IPS-15b (cell line): Measurements from ENCODE around the gene BAMBI.

Experiments used
- H3K27me3 ChIP-seq: one replicate; pipeline ENCODE4 v1.6.1; 2013; ENCODE audit warnings: low read length; ENCODE audit not compliant: control insufficient read depth, insufficient read depth
- H3K36me3 ChIP-seq: one replicate; pipeline ENCODE4 v1.6.1; 2013; ENCODE audit warnings: low read length; ENCODE audit not compliant: control insufficient read depth, insufficient read depth
- H3K4me1 ChIP-seq: one replicate; pipeline ENCODE4 v1.6.1; 2013; ENCODE audit warnings: mild to moderate bottlenecking, low read length; ENCODE audit not compliant: control insufficient read depth, insufficient read depth
- H3K4me3 ChIP-seq: one replicate; pipeline ENCODE4 v1.5.1; 2013; ENCODE audit warnings: low read depth, low read length
- H3K9ac ChIP-seq: one replicate; pipeline ENCODE4 v1.6.1; 2013; ENCODE audit warnings: low read depth, mild to moderate bottlenecking, low read length
- H3K9me3 ChIP-seq: one replicate; pipeline ENCODE4 v1.6.1; 2013; ENCODE audit warnings: mild to moderate bottlenecking, low read length; ENCODE audit not compliant: control insufficient read depth, insufficient read depth

BAMBI gene

GRCh38 chr10:28713626-28714352, 36.5 kb downstream of the BAMBI start:
- no peaks in the 10 kb centered on the region for H3K27me3 ChIP-seq
- H3K9ac ChIP-seq = no peak overlapping the region
- no peaks in the 10 kb centered on the region for H3K4me1 ChIP-seq
- H3K4me3 ChIP-seq = no peak overlapping the region
- no peaks in the 10 kb centered on the region for H3K9me3 ChIP-seq
- no peaks in the 10 kb centered on the region for H3K36me3 ChIP-seq

DNA sequence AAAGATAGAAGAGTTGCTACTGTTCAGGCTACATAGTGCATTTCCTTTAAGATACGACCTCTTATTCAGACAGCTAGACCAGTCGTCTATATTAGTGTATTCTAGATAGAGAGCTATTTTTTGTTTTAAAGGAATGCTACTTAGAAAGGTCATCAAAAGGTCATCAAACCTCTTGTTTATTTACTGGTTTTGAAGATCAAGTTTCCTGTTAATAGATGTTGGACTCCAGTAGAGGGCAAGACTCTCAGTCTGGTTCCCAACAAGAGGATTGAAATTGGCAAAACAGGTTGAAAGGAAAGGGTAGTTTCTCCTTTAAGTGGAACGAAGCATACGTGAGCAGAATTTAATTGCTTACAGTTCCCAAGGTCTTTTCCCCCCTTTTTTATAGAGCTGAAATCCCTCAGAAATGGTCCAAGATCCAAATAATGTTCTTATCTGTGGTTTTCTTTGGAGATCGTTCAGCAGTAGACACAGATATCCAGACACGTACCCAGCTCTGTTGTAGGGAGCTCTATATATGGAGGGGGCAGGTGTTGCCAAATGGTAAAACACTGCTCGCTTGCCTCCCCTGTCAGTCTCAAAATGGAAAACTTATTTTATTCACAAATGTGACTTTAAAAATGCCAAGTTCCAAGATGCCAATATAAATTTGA, 37.2 kb downstream of the BAMBI start:
- Histone ChIP-seq H3K4me3 (no peak overlapping the region), H3K36me3 (no peaks in the 10 kb centered on the region), H3K9me3 (no peaks in the 10 kb centered on the region), H3K4me1 (no peaks in the 10 kb centered on the region), H3K27me3 (no peaks in the 10 kb centered on the region), H3K9ac (no peak overlapping the region)

DNA sequence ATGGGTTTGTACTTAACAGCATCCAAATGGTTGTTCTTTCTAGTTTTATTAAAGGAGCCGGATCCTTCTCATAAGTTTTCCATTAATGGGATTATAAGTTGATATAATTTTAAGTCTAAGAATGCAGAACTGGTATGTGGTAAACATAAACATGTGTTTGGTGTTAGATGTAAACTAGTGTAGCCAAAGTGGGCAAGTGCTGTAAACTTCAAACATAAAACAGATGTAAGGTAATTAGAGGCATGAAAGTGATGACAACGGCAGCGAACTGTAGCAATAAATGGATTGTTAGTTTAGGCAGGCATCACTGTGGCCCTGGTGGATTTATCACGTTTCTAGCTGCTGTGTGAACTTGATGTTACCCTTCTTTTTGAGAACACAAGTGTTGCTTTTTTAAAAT, 37.9 kb downstream of the BAMBI start:
- Histone ChIP-seq H3K4me1 (no peaks in the 10 kb centered on the region), H3K27me3 (no peaks in the 10 kb centered on the region), H3K36me3 (no peaks in the 10 kb centered on the region), H3K9me3 (no peaks in the 10 kb centered on the region), H3K4me3 (no peak overlapping the region), H3K9ac (no peak overlapping the region)

- Histone ChIP-seq H3K36me3 (no peaks in the 10 kb centered on the region), H3K27me3 (peaks cover 2% of the 10 kb centered on the region), H3K4me1 (no peaks in the 10 kb centered on the region), H3K9ac (no peak overlapping the region), H3K9me3 (no peaks in the 10 kb centered on the region), H3K4me3 (no peak overlapping the region)
Observed at GRCh38 chr10:28715757-28716156, 38.4 kb downstream of the BAMBI start.

DNA sequence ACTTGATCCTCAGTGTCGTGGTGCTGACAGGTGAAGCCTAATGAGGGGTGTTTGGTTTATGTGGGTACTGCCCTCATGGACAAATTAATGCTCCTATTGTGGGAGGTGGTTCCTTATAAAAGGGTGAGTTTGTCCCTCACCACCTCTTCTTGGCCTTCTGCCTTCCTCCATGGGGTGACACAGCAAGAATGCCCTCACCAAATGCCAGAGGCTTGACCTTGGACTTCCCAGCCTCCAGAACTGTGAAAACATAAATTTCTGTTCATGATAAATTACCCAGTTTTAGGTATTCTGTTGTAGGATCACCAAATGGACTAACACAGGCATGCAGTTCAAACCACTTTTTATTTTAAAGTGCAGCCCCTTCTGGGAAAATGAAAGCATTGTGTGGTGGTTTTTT, 39.4 kb downstream of the BAMBI start:
- H3K27me3 ChIP-seq = peaks cover 11% of the 10 kb centered on the region
- no peaks in the 10 kb centered on the region for H3K9me3 ChIP-seq
- H3K36me3 ChIP-seq = no peaks in the 10 kb centered on the region
- H3K9ac ChIP-seq = no peak overlapping the region
- H3K4me1 ChIP-seq = peaks cover 3% of the 10 kb centered on the region
- H3K4me3 ChIP-seq = no peak overlapping the region

- no peak overlapping the region for H3K4me3 ChIP-seq
- H3K4me1 ChIP-seq = peaks cover 3% of the 10 kb centered on the region
- H3K36me3 ChIP-seq = no peaks in the 10 kb centered on the region
- H3K9me3 ChIP-seq = no peaks in the 10 kb centered on the region
- H3K27me3 ChIP-seq = peaks cover 21% of the 10 kb centered on the region
- no peak overlapping the region for H3K9ac ChIP-seq
Observed at GRCh38 chr10:28717656-28718201, 40.4 kb downstream of the BAMBI start.

DNA sequence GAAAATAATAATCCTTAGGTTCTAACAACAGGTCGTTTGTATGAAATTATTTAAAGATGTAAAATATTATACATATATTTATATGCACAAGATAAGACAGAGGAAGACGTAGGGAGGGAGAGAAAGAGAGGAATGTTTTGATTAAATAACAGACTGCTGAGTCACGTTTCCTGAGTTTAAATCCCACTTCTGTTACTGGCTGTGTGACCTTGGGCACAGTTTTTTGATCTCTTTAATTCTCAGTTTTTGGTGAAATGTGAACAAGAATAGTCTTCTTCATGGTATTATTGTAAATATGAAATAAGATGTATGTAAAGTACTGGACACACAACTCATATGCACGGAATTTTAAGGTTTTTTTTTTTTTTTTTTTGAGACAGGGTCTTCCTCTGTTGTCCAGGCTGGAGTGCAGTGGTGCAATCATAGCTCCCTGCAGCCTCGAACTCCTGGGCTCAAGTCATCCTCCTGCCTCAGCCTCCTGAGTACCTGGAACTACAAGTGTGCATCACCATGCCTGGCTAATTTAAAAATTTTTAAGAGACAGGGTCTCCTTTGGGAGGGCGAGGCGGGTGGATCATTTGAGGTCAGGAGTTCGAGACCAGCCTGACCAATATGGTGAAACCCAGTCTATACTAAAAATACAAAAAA, 42.6 kb downstream of the BAMBI start:
- Histone ChIP-seq H3K36me3 (no peaks in the 10 kb centered on the region), H3K27me3 (peaks cover 29% of the 10 kb centered on the region), H3K4me3 (no peak overlapping the region), H3K9ac (no peak overlapping the region), H3K4me1 (peaks cover 3% of the 10 kb centered on the region), H3K9me3 (no peaks in the 10 kb centered on the region)

- no peaks in the 10 kb centered on the region for H3K36me3 ChIP-seq
- H3K4me1 ChIP-seq = peaks cover 3% of the 10 kb centered on the region
- peak overlapping the region; percentile 79 for H3K4me3 ChIP-seq
- H3K9ac ChIP-seq = no peak overlapping the region
- no peaks in the 10 kb centered on the region for H3K9me3 ChIP-seq
- peaks cover 29% of the 10 kb centered on the region for H3K27me3 ChIP-seq
Observed at GRCh38 chr10:28721318-28721951, 44.1 kb downstream of the BAMBI start.

- Histone ChIP-seq H3K4me1 (peaks cover 3% of the 10 kb centered on the region), H3K4me3 (peak overlapping the region; percentile 79), H3K27me3 (peaks cover 29% of the 10 kb centered on the region), H3K9ac (peak overlapping the region; percentile 47), H3K36me3 (no peaks in the 10 kb centered on the region), H3K9me3 (no peaks in the 10 kb centered on the region)
Observed at GRCh38 chr10:28722065-28722803, 44.9 kb downstream of the BAMBI start.

- Histone ChIP-seq H3K9me3 (no peaks in the 10 kb centered on the region), H3K36me3 (no peaks in the 10 kb centered on the region), H3K4me1 (no peaks in the 10 kb centered on the region), H3K27me3 (peaks cover 1% of the 10 kb centered on the region), H3K4me3 (no peak overlapping the region), H3K9ac (no peak overlapping the region)
Observed at GRCh38 chr10:28728366-28728765, 51.0 kb downstream of the BAMBI start.
